GM12865 (cell line): Measurements from ENCODE around the gene ERBIN.

Experiments
- DNase-seq: peaks from one replicate; pipeline ENCODE4 v3.0.0; 2010; ENCODE audit warnings: low read depth
- H3K4me3 ChIP-seq: 2 replicates; pipeline ENCODE4 v1.5.1; 2011; ENCODE audit warnings: mild to moderate bottlenecking, low read depth, low read length, control low read depth
- CTCF ChIP-seq: IDR thresholded peaks from 2 replicates; pipeline ENCODE4 v1.5.1; 2011; ENCODE audit warnings: low read length, control low read depth, low read depth, inconsistent platforms; ENCODE audit not compliant: insufficient read depth; ENCODE audit errors: missing control alignments

ERBIN gene

GRCh38 chr5:66072031-66072430, 145.7 kb downstream of the ERBIN start:
- no peak overlapping the region for H3K4me3 ChIP-seq
- no peak for DNase-seq
- no peak for TF ChIP-seq CTCF

- TF ChIP-seq CTCF: no peak
- DNase-seq: no peak
- no peak overlapping the region for H3K4me3 ChIP-seq
Observed at GRCh38 chr5:66074901-66075300, 148.5 kb downstream of the ERBIN start.

- no peak for TF ChIP-seq CTCF
- no peak for DNase-seq
- no peak overlapping the region for H3K4me3 ChIP-seq
Observed at GRCh38 chr5:66080664-66081063, 154.3 kb downstream of the ERBIN start.

- DNase-seq: no peak
- no peak overlapping the region for H3K4me3 ChIP-seq
- TF ChIP-seq CTCF: no peak
Observed at GRCh38 chr5:66089384-66089783, 163.0 kb downstream of the ERBIN start.

- no peak overlapping the region for H3K4me3 ChIP-seq
- no peak for DNase-seq
- no peak for TF ChIP-seq CTCF
Observed at GRCh38 chr5:66100851-66101250, 174.5 kb downstream of the ERBIN start.

GRCh38 chr5:66113160-66113559, 186.8 kb downstream of the ERBIN start:
- TF ChIP-seq CTCF: no peak
- no peak for DNase-seq

GRCh38 chr5:66118304-66118703, 191.9 kb downstream of the ERBIN start:
- no peak for DNase-seq
- H3K4me3 ChIP-seq: no peak overlapping the region
- no peak for TF ChIP-seq CTCF

More at GRCh38 chr5:66113160-66113559, 186.8 kb downstream of the ERBIN start:
- H3K4me3 ChIP-seq: no peak overlapping the region
